NCI-H82 (cell line): ENCODE measurements around the gene SEC14L6.
"Not testable (repeated sequence)": the region's sequence is repeated elsewhere in the genome, so short reads cannot be mapped to it uniquely, and the experiment has no call there.

Experiments used
- DNase-seq: peaks from one replicate; lab custom pipeline; 2025; lab: John Stamatoyannopoulos, UW

SEC14L6 gene

GRCh38 chr22:30566125-30566524 is 19.6 kb upstream of the SEC14L6 start:
- no peak for DNase-seq

GRCh38 chr22:30565341-30565740 is 18.8 kb upstream of the SEC14L6 start:
- no peak for DNase-seq

GRCh38 chr22:30564761-30565119 is 18.2 kb upstream of the SEC14L6 start:
- no peak for DNase-seq

- DNase-seq, result no peak
Measured at GRCh38 chr22:30564045-30564760, 17.7 kb upstream of the SEC14L6 start.

- DNase-seq, result no peak
Measured at GRCh38 chr22:30562366-30562765, 15.8 kb upstream of the SEC14L6 start.

GRCh38 chr22:30561402-30562189 is 15.1 kb upstream of the SEC14L6 start:
- no peak for DNase-seq

GRCh38 chr22:30560643-30561202 is 14.2 kb upstream of the SEC14L6 start:
- peak; percentile 39 for DNase-seq

- no peak for DNase-seq
Measured at GRCh38 chr22:30559889-30560288, 13.3 kb upstream of the SEC14L6 start.

- DNase-seq, result no peak
Measured at GRCh38 chr22:30557243-30557642, 10.7 kb upstream of the SEC14L6 start.

GRCh38 chr22:30556388-30556787 is 9.8 kb upstream of the SEC14L6 start:
- no peak for DNase-seq

GRCh38 chr22:30555282-30556210 is 9.0 kb upstream of the SEC14L6 start:
- DNase-seq, result no peak

GRCh38 chr22:30553971-30554370 is 7.4 kb upstream of the SEC14L6 start:
- no peak for DNase-seq

- DNase-seq, result no peak
Measured at GRCh38 chr22:30552719-30553118, 6.2 kb upstream of the SEC14L6 start.

- not testable (repeated sequence) for DNase-seq
Measured at GRCh38 chr22:30551813-30552212, 5.3 kb upstream of the SEC14L6 start.

- no peak for DNase-seq
Measured at GRCh38 chr22:30547188-30547587, 647 bp upstream of the SEC14L6 start.

- DNase-seq, result no peak
Measured at GRCh38 chr22:30542811-30543188, 3.7 kb downstream of the SEC14L6 start.

- no peak for DNase-seq
Measured at GRCh38 chr22:30541961-30542810, 4.4 kb downstream of the SEC14L6 start.

- not testable (repeated sequence) for DNase-seq
Measured at GRCh38 chr22:30541511-30541910, 5.0 kb downstream of the SEC14L6 start.

- DNase-seq, result no peak
Measured at GRCh38 chr22:30539368-30539767, 7.2 kb downstream of the SEC14L6 start.

GRCh38 chr22:30538280-30538679 is 8.3 kb downstream of the SEC14L6 start:
- DNase-seq, result no peak

- no peak for DNase-seq
Measured at GRCh38 chr22:30537083-30537731, 9.3 kb downstream of the SEC14L6 start.
